ENCODE data around the gene TSC2.
"Not testable (repeated sequence)": the region's sequence is repeated elsewhere in the genome, so short reads cannot be mapped to it uniquely, and the experiment has no call there.

Gene TSC2

DNA sequence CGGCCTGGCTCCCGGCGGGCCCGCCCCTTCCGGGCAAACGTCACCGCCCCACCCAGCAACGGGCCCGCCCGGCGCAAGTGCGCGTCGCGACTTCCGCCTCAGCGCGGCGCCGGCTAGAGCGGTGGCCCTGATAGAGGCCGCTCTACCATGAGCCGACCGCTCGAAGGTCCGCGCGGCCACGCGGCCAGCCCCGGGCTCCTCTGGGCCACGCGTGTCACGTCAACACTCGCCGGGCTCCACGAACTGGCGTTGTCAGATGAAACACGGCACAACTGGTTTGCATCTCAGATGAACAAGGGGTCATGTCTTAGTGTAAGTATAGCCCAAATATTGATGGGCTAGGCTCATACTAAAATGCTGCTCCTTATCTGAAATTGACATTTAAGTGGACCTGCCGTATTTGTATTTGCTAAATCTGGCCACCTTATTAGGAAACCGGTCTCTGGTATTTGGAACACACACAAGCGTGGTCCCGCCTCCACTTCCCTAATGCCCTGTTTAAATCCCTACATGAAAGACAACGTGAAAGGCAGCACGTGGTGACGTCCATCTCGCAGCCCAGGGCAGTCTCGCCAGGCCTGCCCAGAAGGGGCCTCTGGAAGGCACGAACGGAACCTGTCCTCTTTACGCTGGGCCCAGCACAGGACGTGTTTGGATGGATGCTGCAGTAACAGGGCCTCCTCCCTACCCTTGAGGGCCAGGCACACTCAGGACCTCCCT, 37.8 kb upstream of the TSC2 start, which contains the start of gene ZNF598:
TSS of gene ZNF598 (minus strand) at position 31 of the 720 bp plus-strand sequence.
- DNase-seq (ENCODE audit: low spot score): peak; percentile 91

DNA sequence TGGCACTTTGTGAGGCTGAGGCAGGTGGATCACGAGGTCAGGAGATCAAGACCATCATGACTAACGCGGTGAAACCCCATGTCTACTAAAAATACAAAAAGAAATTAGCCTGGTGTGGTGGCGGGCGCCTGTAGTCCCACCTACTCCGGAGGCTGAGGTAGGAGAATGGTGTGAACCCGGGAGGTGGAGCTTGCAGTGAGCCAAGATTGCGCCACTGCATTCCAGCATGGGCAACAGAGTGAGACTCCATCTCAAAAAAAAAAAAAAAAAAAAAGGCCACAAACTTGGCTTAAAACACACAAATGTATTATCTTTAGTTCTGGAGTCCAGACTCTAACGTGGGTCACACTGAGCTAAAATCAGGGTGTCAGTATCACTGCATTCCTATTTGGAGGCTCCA, 36.1 kb upstream of the TSC2 start:
- DNase-seq (ENCODE audit: low spot score): not testable (repeated sequence)

DNA sequence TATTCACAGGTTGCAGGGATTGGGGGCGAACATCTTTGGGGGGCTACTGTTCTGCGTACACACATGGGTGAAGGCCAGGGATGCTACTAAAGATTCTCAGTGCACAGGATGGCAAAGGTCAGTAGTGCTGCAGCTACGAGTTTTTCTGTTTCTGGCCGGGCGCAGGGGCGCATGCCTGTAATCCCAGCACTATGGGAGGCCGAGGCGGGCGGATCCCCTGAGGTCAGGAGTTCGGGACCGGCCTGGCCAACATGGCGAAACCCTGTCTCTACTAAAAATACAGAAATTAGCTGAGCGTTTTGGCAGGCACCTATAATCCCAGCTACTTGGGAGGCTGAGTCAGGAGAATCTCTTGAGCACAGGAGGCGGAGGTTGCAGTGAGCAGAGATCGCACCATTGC, 34.3 kb upstream of the TSC2 start:
- no peak for DNase-seq (ENCODE audit: low spot score)

DNA sequence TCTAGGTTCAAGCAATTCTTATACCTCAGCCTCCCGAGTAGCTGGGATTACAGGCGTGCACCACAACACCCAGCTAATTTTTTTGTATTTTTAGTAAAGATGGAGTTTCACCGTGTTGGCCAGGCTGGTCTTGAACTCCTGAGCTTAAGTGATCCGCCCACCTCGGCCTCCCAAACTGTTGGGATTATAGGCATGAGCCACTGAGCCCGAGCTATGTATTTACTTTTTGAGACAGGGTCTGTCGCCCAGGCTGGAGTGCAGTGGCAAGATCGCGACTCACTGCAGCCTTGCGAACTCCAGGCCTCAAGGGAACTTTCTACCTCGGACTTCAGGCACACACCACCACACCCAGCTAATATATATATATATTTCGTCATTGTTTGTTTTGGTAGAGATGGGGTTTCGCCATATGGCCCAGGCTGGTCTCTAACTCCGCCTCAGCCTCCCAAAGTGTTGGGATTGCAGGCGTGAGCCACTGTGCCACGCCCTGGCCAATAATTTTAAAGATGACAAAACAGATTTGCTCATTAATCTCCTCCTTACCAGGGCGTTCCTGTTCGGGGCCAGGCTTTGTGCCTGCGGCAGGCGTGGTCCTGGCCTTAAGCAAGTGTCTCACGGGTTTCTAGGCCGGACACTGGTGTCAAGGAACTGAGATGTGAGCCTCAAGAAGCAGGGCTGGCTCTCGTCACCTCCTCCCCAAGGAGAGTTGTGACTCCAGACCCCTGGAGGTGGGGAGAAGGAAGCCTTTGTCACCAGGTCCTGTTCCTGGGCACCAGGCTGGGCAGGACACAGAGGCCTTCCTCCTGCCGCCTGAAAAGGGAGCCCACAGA, 32.5 kb upstream of the TSC2 start:
- no peak for DNase-seq (ENCODE audit: low spot score)

GRCh38 chr16:2015947-2016208, 31.9 kb upstream of the TSC2 start:
- DNase-seq (ENCODE audit: low spot score): no peak

DNA sequence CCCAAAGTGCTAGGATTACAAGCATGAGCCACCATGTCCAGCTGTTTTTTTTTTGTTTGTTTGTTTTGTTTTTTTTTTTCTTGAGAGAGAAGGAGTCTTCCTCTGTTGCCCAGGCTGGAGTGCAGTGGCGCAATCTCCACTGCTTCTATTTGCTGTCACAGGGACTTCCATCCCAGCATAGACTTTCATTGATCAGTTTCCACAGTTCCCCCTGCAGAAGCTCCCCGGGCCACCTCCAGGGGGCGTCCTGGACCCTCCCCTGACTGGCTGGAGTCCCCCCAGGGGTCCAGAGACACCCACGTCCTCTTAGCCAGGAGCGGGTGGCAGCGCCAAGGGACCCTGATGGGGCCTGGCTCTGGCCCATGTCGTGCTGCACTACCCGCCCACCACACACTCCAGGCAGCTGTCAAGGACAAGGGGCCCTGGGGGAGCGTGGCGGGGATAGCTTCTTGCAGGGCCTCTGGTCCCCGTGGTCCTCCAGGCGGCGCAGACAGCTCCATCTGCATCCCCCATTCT, 31.3 kb upstream of the TSC2 start:
- no peak for DNase-seq (ENCODE audit: low spot score)

DNA sequence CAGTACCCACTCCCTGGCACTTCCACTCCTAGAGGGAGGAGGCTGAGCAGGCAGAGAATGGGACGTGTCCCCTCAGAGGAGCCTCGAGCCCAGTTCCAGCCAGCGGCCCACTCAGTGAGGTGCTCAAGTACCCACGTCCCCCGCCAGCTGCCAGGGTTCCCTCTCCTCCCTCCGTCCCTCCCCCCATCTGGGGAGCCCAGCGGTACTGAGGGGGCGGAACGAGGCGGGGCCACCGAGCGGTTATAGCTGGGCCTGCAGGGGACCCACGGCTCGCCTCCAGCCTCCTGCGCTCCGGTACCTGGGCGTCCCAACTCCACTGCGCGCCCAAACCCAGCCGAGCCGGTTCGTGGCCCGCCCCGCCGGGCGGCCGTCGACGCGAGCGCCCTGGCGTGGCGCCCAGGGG, 28.3 kb upstream of the TSC2 start, which contains the start of gene NPW:
TSS of gene NPW (plus strand) at position 268 of the 403 bp plus-strand sequence.
- no peak for DNase-seq (ENCODE audit: low spot score)

DNA sequence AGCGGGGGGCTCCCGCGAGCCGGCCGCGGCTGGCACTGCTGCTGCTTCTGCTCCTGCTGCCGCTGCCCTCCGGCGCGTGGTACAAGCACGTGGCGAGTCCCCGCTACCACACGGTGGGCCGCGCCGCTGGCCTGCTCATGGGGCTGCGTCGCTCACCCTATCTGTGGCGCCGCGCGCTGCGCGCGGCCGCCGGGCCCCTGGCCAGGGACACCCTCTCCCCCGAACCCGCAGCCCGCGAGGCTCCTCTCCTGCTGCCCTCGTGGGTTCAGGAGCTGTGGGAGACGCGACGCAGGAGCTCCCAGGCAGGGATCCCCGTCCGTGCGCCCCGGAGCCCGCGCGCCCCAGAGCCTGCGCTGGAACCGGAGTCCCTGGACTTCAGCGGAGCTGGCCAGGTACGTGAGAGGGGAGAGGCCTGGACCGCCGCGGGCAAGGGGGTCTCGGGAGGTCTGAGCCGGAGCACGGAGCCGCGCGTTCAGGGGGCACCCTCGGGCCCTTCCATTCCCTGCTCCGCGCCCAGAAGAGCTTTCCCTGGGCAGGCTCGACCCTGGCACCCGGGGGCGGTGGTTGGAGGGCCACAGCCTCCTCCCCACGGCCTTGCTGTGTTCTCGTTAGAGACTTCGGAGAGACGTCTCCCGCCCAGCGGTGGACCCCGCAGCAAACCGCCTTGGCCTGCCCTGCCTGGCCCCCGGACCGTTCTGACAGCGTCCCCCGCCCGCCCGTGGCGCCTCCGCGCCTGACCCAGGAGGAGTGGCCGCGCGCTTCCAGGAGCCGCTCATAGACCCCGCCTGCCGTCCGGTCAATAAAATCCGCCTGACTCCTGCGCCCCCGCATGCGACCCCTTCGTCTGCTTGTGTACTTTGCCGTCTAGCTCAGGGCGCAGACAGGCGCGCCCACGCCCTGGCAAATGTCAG, 27.6 kb upstream of the TSC2 start:
- DNase-seq (ENCODE audit: low spot score): no peak

- no peak for DNase-seq (ENCODE audit: low spot score)
These were observed 25.1 kb upstream of the TSC2 start for GRCh38 chr16:2022723-2023091.

GRCh38 chr16:2023092-2024031, 24.4 kb upstream of the TSC2 start:
- DNase-seq (ENCODE audit: low spot score): peak; percentile 92

DNA sequence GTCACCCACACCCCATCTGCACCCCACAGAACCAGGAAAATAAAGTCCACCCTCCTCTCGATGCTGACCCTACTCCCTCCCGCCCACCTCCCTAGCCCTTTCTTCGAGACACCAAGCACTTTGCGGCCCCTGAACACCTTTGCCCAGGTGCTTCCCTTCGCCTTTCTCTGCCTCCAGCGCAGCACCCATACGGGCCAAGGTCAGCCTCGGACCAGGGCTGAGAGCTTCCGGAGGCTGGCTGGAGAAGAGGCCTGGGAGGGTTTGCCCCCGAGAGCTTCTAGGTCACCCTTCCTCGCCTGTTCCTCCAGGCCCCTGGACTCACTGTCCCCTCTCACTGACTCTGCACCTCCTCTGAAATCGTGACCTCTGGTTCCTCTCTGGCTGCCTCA, 23.8 kb upstream of the TSC2 start:
- no peak for DNase-seq (ENCODE audit: low spot score)

DNA sequence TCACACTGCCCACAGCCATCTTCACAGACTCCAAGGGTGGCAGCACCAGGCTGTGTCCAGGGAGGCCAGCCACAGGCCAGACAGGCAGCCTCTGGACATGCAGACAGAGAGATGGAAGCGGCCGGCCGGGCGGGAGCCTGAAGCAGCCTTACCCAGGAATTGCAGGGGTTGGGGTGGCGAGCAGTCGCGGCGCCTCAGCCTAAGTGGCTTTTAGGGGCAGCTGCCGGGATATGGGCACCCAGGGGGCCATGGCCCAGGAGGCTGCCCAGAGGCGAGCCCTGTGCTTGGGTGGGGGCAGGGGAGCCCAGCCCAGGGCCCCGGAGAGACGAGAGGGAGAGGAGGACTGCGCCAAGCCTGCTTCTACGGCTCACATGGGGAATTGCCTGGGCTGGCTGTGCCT, 22.5 kb upstream of the TSC2 start:
- DNase-seq (ENCODE audit: low spot score): no peak

- no peak for DNase-seq (ENCODE audit: low spot score)
These were observed 21.8 kb upstream of the TSC2 start for GRCh38 chr16:2025878-2026460.

DNA sequence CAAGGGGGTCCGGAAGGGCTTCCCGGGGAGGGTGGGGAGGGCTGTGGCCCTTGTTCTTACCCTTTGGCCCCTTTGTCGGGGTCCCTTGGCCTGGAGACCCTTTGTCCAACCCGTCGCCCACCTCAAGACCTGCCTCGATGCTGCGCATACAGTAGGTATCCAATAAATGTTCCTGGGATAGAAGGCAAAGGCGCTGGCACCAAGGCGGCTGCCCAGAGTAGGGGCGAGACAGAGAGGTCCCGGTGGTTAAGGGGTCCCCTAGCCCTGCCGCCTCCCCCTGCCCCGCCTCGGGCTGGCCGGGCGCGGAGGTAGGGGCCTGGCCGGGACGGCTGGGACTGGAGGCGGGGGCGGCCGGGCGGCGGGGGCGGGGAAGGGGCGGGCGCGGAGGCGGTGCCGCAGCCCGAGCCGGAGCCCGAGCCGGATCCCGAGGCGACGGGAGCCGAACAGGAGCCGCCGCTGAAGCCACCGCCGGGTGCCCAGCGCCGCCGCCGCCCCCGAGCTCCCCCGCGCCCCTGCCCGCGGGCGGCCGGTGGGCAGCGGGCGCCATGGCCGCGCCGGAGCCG, 21.2 kb upstream of the TSC2 start, which contains the start of gene NHERF2:
TSS of gene NHERF2 (plus strand) at position 442 of the 563 bp plus-strand sequence. CDS start at position 546, 104 bp downstream.
- no peak for DNase-seq (ENCODE audit: low spot score)

DNA sequence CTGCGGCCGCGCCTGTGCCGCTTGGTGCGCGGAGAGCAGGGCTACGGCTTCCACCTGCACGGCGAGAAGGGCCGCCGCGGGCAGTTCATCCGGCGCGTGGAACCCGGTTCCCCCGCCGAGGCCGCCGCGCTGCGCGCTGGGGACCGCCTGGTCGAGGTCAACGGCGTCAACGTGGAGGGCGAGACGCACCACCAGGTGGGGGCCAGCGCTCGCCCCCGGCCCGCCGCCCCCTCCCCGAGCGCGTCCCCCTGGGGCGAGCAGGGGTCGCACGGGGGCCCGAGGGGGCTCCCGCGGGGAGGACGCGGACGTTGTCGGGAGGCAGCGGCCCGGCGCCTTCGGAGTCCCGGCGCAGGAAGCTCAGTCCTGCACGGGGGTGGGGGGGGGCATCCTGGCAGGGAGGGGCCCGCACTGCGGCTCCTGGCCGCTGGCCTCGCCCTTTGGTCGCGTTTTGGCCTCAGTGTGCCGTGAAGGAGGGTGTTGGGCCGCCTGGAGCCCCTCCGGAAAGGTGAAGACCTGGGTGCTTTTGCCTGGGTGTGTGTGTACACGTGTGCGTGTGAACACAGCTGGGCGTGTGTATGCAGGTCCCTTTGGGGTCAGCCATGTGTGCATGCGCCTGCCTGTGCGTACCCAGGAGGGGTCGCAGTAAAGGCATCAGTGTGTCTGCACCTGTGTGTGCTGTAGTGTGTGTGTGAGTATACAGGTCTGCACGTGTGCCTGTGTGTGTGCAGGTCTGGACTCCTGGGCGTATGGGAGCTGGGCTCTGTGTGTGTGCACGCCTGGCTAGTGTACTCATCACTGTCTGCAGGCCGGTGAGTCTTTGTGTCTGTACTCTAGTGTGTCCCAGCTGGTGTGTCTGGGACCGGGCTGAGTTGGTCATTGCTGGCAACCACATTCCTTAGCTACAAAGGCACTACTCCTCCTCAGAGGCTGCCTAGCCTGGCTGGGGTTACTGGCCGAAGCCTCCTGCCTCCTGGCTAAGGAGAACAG, 20.5 kb upstream of the TSC2 start:
- no peak for DNase-seq (ENCODE audit: low spot score)

DNA sequence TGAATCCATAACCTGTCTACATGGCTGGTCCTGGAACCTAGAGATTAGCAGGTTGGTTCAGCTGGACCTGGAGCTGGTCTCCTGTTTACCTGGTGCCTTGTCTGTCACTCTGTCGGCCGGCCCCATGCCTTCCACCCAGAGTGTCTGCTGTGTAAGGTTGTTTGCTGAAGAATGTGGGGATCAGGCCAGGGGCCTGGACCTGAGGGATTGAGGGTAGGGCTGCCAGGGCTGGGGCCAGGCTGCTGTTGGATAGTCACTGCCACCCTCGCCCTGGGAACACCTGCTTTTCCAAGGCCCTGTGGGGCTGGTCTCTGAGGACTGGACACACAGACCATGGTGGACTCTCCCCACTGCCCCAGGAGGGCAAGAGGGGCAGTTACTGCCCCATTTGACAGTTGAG, 19.6 kb upstream of the TSC2 start:
- DNase-seq (ENCODE audit: low spot score): no peak

- DNase-seq (ENCODE audit: low spot score): no peak
These were observed 19.1 kb upstream of the TSC2 start for GRCh38 chr16:2028620-2029220.

DNA sequence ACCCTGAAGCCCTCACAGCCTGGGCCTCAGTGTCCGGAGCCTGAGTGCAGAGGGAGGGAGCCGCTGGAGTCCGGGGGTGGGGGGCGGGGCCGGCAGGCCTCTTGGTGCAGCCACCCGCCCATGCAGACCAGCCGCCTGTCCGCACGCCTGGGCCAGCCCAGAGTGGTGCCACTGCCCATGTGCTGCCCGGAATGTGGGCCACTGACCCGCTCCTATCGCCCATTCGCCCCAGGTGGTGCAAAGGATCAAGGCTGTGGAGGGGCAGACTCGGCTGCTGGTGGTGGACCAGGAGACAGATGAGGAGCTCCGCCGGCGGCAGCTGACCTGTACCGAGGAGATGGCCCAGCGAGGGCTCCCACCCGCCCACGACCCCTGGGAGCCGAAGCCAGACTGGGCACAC, 18.4 kb upstream of the TSC2 start:
- DNase-seq (ENCODE audit: low spot score): no peak

DNA sequence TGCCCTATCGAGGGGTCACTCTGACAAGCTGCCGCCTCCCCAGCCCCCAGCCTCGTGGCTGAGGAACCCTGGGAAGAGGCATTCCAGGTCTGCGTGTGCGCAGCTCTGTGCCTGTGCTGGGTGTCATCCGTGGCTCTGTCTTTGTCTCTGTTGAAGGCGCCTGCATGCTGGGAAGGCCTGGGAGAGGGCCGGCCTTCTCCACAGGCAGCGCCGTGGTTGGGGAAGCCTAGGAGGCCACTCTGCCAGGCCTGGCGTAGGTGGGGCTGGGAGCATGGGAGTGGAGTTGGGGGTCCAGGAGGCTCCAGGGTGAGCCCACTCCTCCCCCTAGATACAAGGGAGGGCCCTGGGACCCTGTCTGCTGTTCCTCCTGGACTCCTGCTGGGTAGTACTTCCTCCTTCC, 17.7 kb upstream of the TSC2 start:
- DNase-seq (ENCODE audit: low spot score): no peak

Data from hematopoietic multipotent progenitor cell treated with erythropoietin and hydrocortisone succinate and interleukin-3 and kit ligand, for 17 days (in vitro differentiated cells).